Measurements from ENCODE around the gene GOLGA8O.
"Not testable (repeated sequence)": the region's sequence is repeated elsewhere in the genome, so short reads cannot be mapped to it uniquely, and the experiment has no call there.

The GOLGA8O gene

GRCh38 chr15:32407903-32408302, 47.5 kb downstream of the GOLGA8O start:
- H3K36me3 ChIP-seq (ENCODE audit: insufficient read depth, low read depth, low read length); H3K27ac ChIP-seq (ENCODE audit: low read length); H3K9me3 ChIP-seq (ENCODE audit: insufficient read depth, low read depth, low read length); H3K4me3 ChIP-seq (ENCODE audit: low read length); H3K9ac ChIP-seq (ENCODE audit: low read depth, low read length); H3K27me3 ChIP-seq (ENCODE audit: insufficient read depth, low read length); H3K4me1 ChIP-seq (ENCODE audit: insufficient read depth, low read length): not testable (repeated sequence)

- not testable (repeated sequence) for H3K4me1 ChIP-seq (ENCODE audit: insufficient read depth, low read length); H3K4me3 ChIP-seq (ENCODE audit: low read length); H3K36me3 ChIP-seq (ENCODE audit: insufficient read depth, low read depth, low read length); H3K9me3 ChIP-seq (ENCODE audit: insufficient read depth, low read depth, low read length); H3K27me3 ChIP-seq (ENCODE audit: insufficient read depth, low read length); H3K27ac ChIP-seq (ENCODE audit: low read length); H3K9ac ChIP-seq (ENCODE audit: low read depth, low read length)
Observed at GRCh38 chr15:32403192-32403591, 52.2 kb downstream of the GOLGA8O start, which contains the start of gene GOLGA8K. Gene GOLGA8K, minus strand, starts transcription at chr15:32403292. Its CDS starts 98 bp downstream, at chr15:32403194.

GRCh38 chr15:32396522-32396921, 58.9 kb downstream of the GOLGA8O start:
- H3K27me3 ChIP-seq (ENCODE audit: insufficient read depth, low read length); H3K27ac ChIP-seq (ENCODE audit: low read length); H3K9me3 ChIP-seq (ENCODE audit: insufficient read depth, low read depth, low read length); H3K4me3 ChIP-seq (ENCODE audit: low read length); H3K36me3 ChIP-seq (ENCODE audit: insufficient read depth, low read depth, low read length); H3K9ac ChIP-seq (ENCODE audit: low read depth, low read length); H3K4me1 ChIP-seq (ENCODE audit: insufficient read depth, low read length): not testable (repeated sequence)
